Chondrocyte (in vitro differentiated cells): Measurements from ENCODE around the gene MGAT2. TPM values are rescaled to one million over a fixed set of nuclear protein-coding genes. Genes with fewer than 3 reads are reported as not detected.
"Not testable (repeated sequence)": the region's sequence is repeated elsewhere in the genome, so short reads cannot be mapped to it uniquely, and the experiment has no call there.

Source experiments
- DNase-seq: peaks from one replicate; pipeline ENCODE4 v3.0.0; 2021; ENCODE audit warnings: mixed read lengths, low spot score
- H3K27ac Mint-ChIP-seq: one replicate; pipeline ENCODE4 v1.8.0; 2021; ENCODE audit warnings: mild to moderate bottlenecking, moderate library complexity, mixed read lengths; ENCODE audit not compliant: unreplicated experiment
- H3K27me3 Mint-ChIP-seq: 2 replicates; pipeline ENCODE4 v1.8.0; 2021; ENCODE audit warnings: low read depth, mixed read lengths
- H3K36me3 Mint-ChIP-seq: 2 replicates; pipeline ENCODE4 v1.8.0; 2021; ENCODE audit warnings: low read depth, mixed read lengths
- H3K4me1 Mint-ChIP-seq: 2 replicates; pipeline ENCODE4 v1.8.0; 2021; ENCODE audit warnings: low read depth, mild to moderate bottlenecking, mixed read lengths
- H3K4me3 Mint-ChIP-seq: one replicate; pipeline ENCODE4 v1.8.0; 2021; ENCODE audit warnings: mild to moderate bottlenecking, moderate library complexity, mixed read lengths; ENCODE audit not compliant: unreplicated experiment
- H3K9me3 Mint-ChIP-seq: 2 replicates; pipeline ENCODE4 v1.8.0; 2021; ENCODE audit warnings: low read depth, mixed read lengths
- total RNA-seq: library from RNA; stranded (reverse); gene quantifications from 3 replicates; pipeline ENCODE4 v1.2.1, GENCODE V29; 2021
- TF ChIP-seq, protein P1 (sequence below): fragments of 200-600 bp; sonication (generic); IDR thresholded peaks from 2 replicates; pipeline ENCODE4 v1.5.0; 2021; ENCODE audit warnings: antibody characterized with exemption, mild to moderate bottlenecking, moderate library complexity

The MGAT2 gene
- total RNA-seq, 1 donor from 2014 or later = 53.5 TPM

- no peak for DNase-seq
- H3K27me3 Mint-ChIP-seq = no peaks in the 10 kb centered on the region
- H3K4me1 Mint-ChIP-seq = peaks cover 43% of the 10 kb centered on the region
- H3K27ac Mint-ChIP-seq = no peak overlapping the region
- no peaks in the 10 kb centered on the region for H3K9me3 Mint-ChIP-seq
- no peak overlapping the region for H3K4me3 Mint-ChIP-seq
- H3K36me3 Mint-ChIP-seq = peaks cover 9% of the 10 kb centered on the region
- TF ChIP-seq, protein P1, sequence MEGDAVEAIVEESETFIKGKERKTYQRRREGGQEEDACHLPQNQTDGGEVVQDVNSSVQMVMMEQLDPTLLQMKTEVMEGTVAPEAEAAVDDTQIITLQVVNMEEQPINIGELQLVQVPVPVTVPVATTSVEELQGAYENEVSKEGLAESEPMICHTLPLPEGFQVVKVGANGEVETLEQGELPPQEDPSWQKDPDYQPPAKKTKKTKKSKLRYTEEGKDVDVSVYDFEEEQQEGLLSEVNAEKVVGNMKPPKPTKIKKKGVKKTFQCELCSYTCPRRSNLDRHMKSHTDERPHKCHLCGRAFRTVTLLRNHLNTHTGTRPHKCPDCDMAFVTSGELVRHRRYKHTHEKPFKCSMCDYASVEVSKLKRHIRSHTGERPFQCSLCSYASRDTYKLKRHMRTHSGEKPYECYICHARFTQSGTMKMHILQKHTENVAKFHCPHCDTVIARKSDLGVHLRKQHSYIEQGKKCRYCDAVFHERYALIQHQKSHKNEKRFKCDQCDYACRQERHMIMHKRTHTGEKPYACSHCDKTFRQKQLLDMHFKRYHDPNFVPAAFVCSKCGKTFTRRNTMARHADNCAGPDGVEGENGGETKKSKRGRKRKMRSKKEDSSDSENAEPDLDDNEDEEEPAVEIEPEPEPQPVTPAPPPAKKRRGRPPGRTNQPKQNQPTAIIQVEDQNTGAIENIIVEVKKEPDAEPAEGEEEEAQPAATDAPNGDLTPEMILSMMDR = no peak
Observed at GRCh38 chr14:49640540-49641417, 20.2 kb downstream of the MGAT2 start.

GRCh38 chr14:49641697-49642129 lies 21.1 kb downstream of the MGAT2 start:
- peaks cover 34% of the 10 kb centered on the region for H3K4me1 Mint-ChIP-seq
- peak overlapping the region; percentile 76 for H3K27ac Mint-ChIP-seq
- no peaks in the 10 kb centered on the region for H3K9me3 Mint-ChIP-seq
- no peaks in the 10 kb centered on the region for H3K27me3 Mint-ChIP-seq
- TF ChIP-seq, protein P1 = no peak
- no peak overlapping the region for H3K4me3 Mint-ChIP-seq
- peaks cover 9% of the 10 kb centered on the region for H3K36me3 Mint-ChIP-seq
- no peak for DNase-seq

GRCh38 chr14:49642163-49642562 lies 21.6 kb downstream of the MGAT2 start:
- Mint-ChIP-seq H3K4me3 (no peak overlapping the region), H3K27ac (peak overlapping the region; percentile 76), H3K36me3 (peaks cover 11% of the 10 kb centered on the region), H3K9me3 (no peaks in the 10 kb centered on the region), H3K27me3 (no peaks in the 10 kb centered on the region), H3K4me1 (peaks cover 31% of the 10 kb centered on the region)
- DNase-seq = no peak
- TF ChIP-seq, protein P1 = no peak

DNA sequence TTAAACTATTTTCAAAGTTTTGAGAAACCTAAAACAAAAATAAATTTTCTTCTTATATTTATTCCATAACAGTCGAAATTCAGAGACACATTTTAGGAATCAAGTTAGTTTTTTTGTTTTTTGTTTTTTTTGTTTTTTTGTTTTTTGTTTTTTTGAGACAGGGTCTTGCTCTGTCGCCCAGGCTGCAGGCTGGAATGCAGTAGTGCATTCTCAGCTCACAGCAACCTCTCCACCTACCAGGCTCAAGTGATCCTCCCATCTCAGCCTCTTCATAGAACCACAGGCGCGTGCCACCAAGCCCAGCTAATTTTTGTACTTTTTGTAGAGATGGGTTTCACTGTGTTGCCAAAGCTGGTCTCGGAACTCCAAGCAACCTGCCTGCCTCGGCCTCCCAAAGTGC lies 32.9 kb downstream of the MGAT2 start:
- Mint-ChIP-seq H3K36me3 (peaks cover 6% of the 10 kb centered on the region), H3K27me3 (no peaks in the 10 kb centered on the region), H3K4me1 (no peaks in the 10 kb centered on the region), H3K9me3 (no peaks in the 10 kb centered on the region), H3K4me3 (no peak overlapping the region), H3K27ac (no peak overlapping the region)
- no peak for DNase-seq
- TF ChIP-seq, protein P1 = no peak

DNA sequence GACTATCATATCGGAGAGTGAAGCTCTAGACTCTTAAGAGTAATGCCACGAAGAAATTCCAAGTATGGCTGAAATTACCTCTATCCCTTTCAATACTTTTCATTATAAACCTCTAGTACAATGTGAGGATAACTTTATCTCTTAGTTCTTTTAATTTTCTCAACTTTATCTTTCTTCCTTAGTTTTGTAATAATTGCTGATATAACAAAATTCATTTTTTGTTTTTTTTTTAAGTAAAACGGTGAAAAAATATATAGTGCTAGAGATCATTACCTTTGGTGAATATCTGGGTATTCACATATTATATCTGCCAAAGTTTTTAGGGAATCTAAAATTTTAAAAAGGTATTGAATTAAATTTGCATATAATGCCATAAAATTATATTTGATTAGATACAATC lies 33.9 kb downstream of the MGAT2 start:
- no peaks in the 10 kb centered on the region for H3K4me1 Mint-ChIP-seq
- DNase-seq = no peak
- no peaks in the 10 kb centered on the region for H3K9me3 Mint-ChIP-seq
- H3K27ac Mint-ChIP-seq = no peak overlapping the region
- no peaks in the 10 kb centered on the region for H3K27me3 Mint-ChIP-seq
- H3K36me3 Mint-ChIP-seq = peaks cover 6% of the 10 kb centered on the region
- H3K4me3 Mint-ChIP-seq = no peak overlapping the region
- TF ChIP-seq, protein P1 = no peak

DNA sequence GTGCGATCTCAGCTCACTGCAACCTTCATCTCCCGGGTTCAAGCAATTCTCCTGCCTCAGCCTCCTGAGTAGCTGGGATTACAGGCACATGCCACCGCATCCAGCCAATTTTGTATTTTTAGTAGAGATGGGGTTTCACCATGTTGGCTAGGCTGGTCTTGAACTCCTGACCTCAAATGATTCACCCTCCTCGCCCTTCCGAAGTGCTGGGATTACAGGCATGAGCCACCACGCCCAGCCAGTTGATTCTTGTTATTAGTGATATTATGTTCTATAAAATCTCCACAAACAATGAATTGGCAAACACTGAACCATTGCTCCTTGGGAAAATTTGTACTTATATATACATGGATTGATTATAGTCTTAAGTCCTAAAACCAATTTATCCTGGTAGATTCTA lies 36.9 kb downstream of the MGAT2 start:
- H3K4me1 Mint-ChIP-seq, DNase-seq, H3K27ac Mint-ChIP-seq, H3K36me3 Mint-ChIP-seq, H3K9me3 Mint-ChIP-seq, H3K27me3 Mint-ChIP-seq, H3K4me3 Mint-ChIP-seq: not testable (repeated sequence)
